Vagina (tissue), 2 donors: ENCODE measurements around the gene LCE2D.

Experiments used
- POLR2A ChIP-seq, 2 donors: fragments of 450-650 bp; IDR thresholded peaks; one replicate each; pipeline ENCODE4 v1.6.1; 2017; ENCODE audit warnings: antibody characterized with exemption in 2 of 2, mild to moderate bottlenecking in 2 of 2, moderate library complexity in 2 of 2
- TF ChIP-seq, protein P1 (sequence below), 3 experiments: fragments of 450-650 bp in 2 of 3; fragments of 200-600 bp in 1 of 3; sonication (generic) in 1 of 3; IDR thresholded peaks; one replicate each; pipeline ENCODE4 v1.5.1; 2017 to 2019; ENCODE audit warnings: antibody characterized with exemption in 3 of 3, mild to moderate bottlenecking in 2 of 3, moderate library complexity in 2 of 3

GRCh38 chr1:152630596-152630995 lies 32.6 kb upstream of the LCE2D start:
- TF ChIP-seq, protein P1, sequence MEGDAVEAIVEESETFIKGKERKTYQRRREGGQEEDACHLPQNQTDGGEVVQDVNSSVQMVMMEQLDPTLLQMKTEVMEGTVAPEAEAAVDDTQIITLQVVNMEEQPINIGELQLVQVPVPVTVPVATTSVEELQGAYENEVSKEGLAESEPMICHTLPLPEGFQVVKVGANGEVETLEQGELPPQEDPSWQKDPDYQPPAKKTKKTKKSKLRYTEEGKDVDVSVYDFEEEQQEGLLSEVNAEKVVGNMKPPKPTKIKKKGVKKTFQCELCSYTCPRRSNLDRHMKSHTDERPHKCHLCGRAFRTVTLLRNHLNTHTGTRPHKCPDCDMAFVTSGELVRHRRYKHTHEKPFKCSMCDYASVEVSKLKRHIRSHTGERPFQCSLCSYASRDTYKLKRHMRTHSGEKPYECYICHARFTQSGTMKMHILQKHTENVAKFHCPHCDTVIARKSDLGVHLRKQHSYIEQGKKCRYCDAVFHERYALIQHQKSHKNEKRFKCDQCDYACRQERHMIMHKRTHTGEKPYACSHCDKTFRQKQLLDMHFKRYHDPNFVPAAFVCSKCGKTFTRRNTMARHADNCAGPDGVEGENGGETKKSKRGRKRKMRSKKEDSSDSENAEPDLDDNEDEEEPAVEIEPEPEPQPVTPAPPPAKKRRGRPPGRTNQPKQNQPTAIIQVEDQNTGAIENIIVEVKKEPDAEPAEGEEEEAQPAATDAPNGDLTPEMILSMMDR (IDR thresholded peaks at IDR 0.05) = no peak
- no peak for TF ChIP-seq POLR2A (IDR thresholded peaks at IDR 0.05)
